CD4-positive, alpha-beta T cell (primary cell): Measurements from ENCODE around the gene AUP1. TPM values are rescaled to one million over a fixed set of nuclear protein-coding genes. Genes with fewer than 3 reads are reported as not detected.

Experiments
- ATAC-seq: fragments of 200-7000 bp; cut with Tn5 transposase; one replicate; pipeline ENCODE4 v1.10.0; 2022; ENCODE audit warnings: mild to moderate bottlenecking; ENCODE audit not compliant: poor library complexity
- CTCF ChIA-PET: fragments of 350-600 bp; sonication (Branson Sonifier 250); formaldehyde crosslinking; loops from one replicate; lab custom pipeline; 2021; ENCODE audit warnings: antibody characterized with exemption, inconsistent platforms; lab: Charles Lee
- POLR2A ChIA-PET: fragments of 350-600 bp; sonication (Branson Sonifier 250); formaldehyde crosslinking; loops from one replicate; lab custom pipeline; 2021; ENCODE audit warnings: antibody characterized with exemption, inconsistent platforms; lab: Charles Lee
- DNase-seq, 14 experiments: peaks; one replicate each; pipeline ENCODE4 v3.0.0-alpha.2; 2013 to 2020; ENCODE audit warnings: mixed read lengths in 2 of 14
- H3K27ac ChIP-seq, 2 donors: one replicate each; pipeline versions ENCODE4 v1.5.1 to v1.7.0; 2013; ENCODE audit warnings: low read length in 2 of 2, low read depth in 1 of 2, mild to moderate bottlenecking in 1 of 2
- H3K27me3 ChIP-seq, 2 experiments: 1 replicate in 1 of 2; 2 replicates in 1 of 2; pipeline versions ENCODE4 v1.6.1 to v1.7.0; 2013; ENCODE audit warnings: low read length in 2 of 2, control low read depth in 1 of 2, mild to moderate bottlenecking in 1 of 2, moderate library complexity in 1 of 2; ENCODE audit not compliant: insufficient read depth in 2 of 2, control insufficient read depth in 1 of 2
- H3K36me3 ChIP-seq: one replicate; pipeline ENCODE4 v1.6.1; 2013; ENCODE audit warnings: low read length, control low read depth; ENCODE audit not compliant: insufficient read depth
- H3K4me1 ChIP-seq: one replicate; pipeline ENCODE4 v1.6.1; 2013; ENCODE audit warnings: low read length, control low read depth; ENCODE audit not compliant: insufficient read depth
- H3K4me3 ChIP-seq: one replicate; pipeline ENCODE4 v1.5.1; 2013; ENCODE audit warnings: mild to moderate bottlenecking, low read length, moderate library complexity
- H3K9me3 ChIP-seq, 2 experiments: 1 replicate in 1 of 2; 2 replicates in 1 of 2; pipeline versions ENCODE4 v1.6.1 to v1.7.0; 2013; ENCODE audit warnings: low read length in 2 of 2, mild to moderate bottlenecking in 2 of 2, control low read depth in 1 of 2, moderate library complexity in 1 of 2; ENCODE audit not compliant: control insufficient read depth in 1 of 2, insufficient read depth in 1 of 2
- H3K27ac Mint-ChIP-seq: one replicate; pipeline ENCODE4 v1.8.0; 2020; ENCODE audit warnings: mixed read lengths
- H3K27me3 Mint-ChIP-seq: one replicate; pipeline ENCODE4 v1.8.0; 2021; ENCODE audit warnings: mixed read lengths
- H3K36me3 Mint-ChIP-seq: one replicate; pipeline ENCODE4 v1.8.0; 2021; ENCODE audit warnings: low read depth, mixed read lengths
- H3K4me1 Mint-ChIP-seq: one replicate; pipeline ENCODE4 v1.8.0; 2021; ENCODE audit warnings: low read depth, mixed read lengths
- H3K4me3 Mint-ChIP-seq: one replicate; pipeline ENCODE4 v1.8.0; 2020; ENCODE audit warnings: mild to moderate bottlenecking, mixed read lengths
- H3K9me3 Mint-ChIP-seq: one replicate; pipeline ENCODE4 v1.8.0; 2020; ENCODE audit warnings: mixed read lengths
- CTCF ChIP-seq: fragments of 200-600 bp; IDR thresholded peaks from one replicate; pipeline ENCODE4 v1.8.0; 2022; ENCODE audit warnings: antibody characterized with exemption, mild to moderate bottlenecking
- intact Hi-C, 2 experiments: fragments of 100-400 bp; cut with DNase I in 1 of 2; cut with micrococcal nuclease in 1 of 2; formaldehyde crosslinking; loops; one replicate each; pipeline versions ENCODE4 v1.15.1 to v1.9.0; 2023 to 2025; cut with DNase I, micrococcal nuclease
- total RNA-seq, 174 experiments: library from RNA in 2 of 174; stranded (reverse) in 2 of 174; gene quantifications; one replicate each; pipeline ENCODE4 v1.2.3 and lab custom pipeline; 2021 to 2026

The AUP1 gene
- total RNA-seq, 2 experiments from 2014 or later, result 162 to 170 TPM

GRCh38 chr2:74554820-74555531, 25.5 kb upstream of the AUP1 start:
- peak overlapping the region; percentile 51 to 75 for H3K27ac ChIP-seq
- Mint-ChIP-seq H3K9me3 (no peaks in the 10 kb centered on the region), H3K4me1 (peaks cover 12% of the 10 kb centered on the region), H3K27ac (peak overlapping the region; percentile 84), H3K27me3 (peaks cover 18% of the 10 kb centered on the region), H3K4me3 (peak overlapping the region; percentile 94), H3K36me3 (peaks cover 14% of the 10 kb centered on the region)
- ChIA-PET POLR2A (no interaction called here), CTCF (interaction anchor here (0.5 to 1.3 kb wide), 2 partner anchors 23 to 1378 kb away, joined by 4 read pairs; no protein-coding TSS in a partner anchor)
- H3K27me3 ChIP-seq, result peaks cover 0 to 5% of the 10 kb centered on the region in 2 experiments
- TF ChIP-seq CTCF, result no peak
- peaks cover 28% of the 10 kb centered on the region for H3K4me1 ChIP-seq
- H3K36me3 ChIP-seq, result peaks cover 12% of the 10 kb centered on the region
- H3K4me3 ChIP-seq, result peak overlapping the region; percentile 80
- peaks cover 0 to 4% of the 10 kb centered on the region in 2 experiments for H3K9me3 ChIP-seq
- DNase-seq, result peak in 13 of 14 experiments; percentile 21 to 67 (median 39)
- ATAC-seq, result peak; percentile 58
- intact Hi-C loops, result loop anchor here (1.0 to 10.0 kb wide), 3 partner anchors 25 to 100 kb away; partner anchors contain the start of genes AUP1 (in 1 of the 2), HTRA2 (in 1 of the 2) and SEMA4F (in 1 of the 2)

- Mint-ChIP-seq H3K4me1 (peaks cover 12% of the 10 kb centered on the region), H3K9me3 (no peaks in the 10 kb centered on the region), H3K36me3 (peaks cover 14% of the 10 kb centered on the region), H3K27ac (peak within 1 kb of the TSS; percentile 84), H3K4me3 (peak within 1 kb of the TSS; percentile 94), H3K27me3 (peaks cover 26% of the 10 kb centered on the region)
- intact Hi-C loops, result loop anchor here (1.0 to 10.0 kb wide), 3 partner anchors 24 to 101 kb away; partner anchors contain the start of genes AUP1 (in 1 of the 2), HTRA2 (in 1 of the 2) and SEMA4F (in 1 of the 2)
- CTCF ChIA-PET, result no interaction called here
- Histone ChIP-seq H3K4me1 (peaks cover 35% of the 10 kb centered on the region), H3K36me3 (peaks cover 12% of the 10 kb centered on the region), H3K9me3 (peaks cover 0 to 10% of the 10 kb centered on the region in 2 experiments), H3K4me3 (peak within 1 kb of the TSS; percentile 80), H3K27ac (peak within 1 kb of the TSS; percentile 51 to 75), H3K27me3 (peaks cover 8 to 13% of the 10 kb centered on the region in 2 experiments)
- ATAC-seq (peak; percentile 82), DNase-seq (peak; percentile 58 to 89 (median 78))
- TF ChIP-seq CTCF, result no peak
- POLR2A ChIA-PET, result interaction anchor here (1.3 kb wide), 1 partner anchor 96 kb away, joined by 3 read pairs; the partner anchor contains the start of gene WBP1
Observed at GRCh38 chr2:74553892-74554819, 24.6 kb upstream of the AUP1 start, which contains the start of the genes DOK1 and LOXL3. Gene DOK1 (plus strand): TSS chr2:74554720. CDS start chr2:74554755, 35 bp downstream. Gene LOXL3 (minus strand): TSS chr2:74553942. CDS start chr2:74552634, 1,308 bp downstream.
